Measurements from ENCODE around the gene FNDC3B. TPM values are rescaled to one million over a fixed set of nuclear protein-coding genes. Genes with fewer than 3 reads are reported as not detected.

The FNDC3B gene
- total RNA-seq, 4 donors from 2014 or later = 131 to 179 (median 170) TPM

DNA sequence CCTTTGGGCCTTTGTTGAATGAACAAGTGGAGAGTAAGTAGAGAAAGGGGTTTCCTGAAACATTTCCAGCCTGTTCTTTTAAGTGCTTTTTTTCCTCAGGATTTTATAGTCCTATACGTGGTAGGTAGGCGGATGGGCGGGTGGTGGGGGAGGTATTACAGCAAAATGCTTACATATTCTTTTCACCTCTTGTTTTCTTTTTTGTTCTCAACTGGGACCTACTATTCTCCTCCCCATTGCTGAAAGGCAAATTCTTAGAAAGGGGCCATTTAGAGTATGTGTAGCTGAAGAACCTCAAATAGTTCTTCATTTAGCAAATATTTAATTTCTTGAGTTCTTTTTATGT lies 135.8 kb downstream of the FNDC3B start:
- TF ChIP-seq CTCF (IDR thresholded peaks at IDR 0.05; ENCODE audit: low read depth) = no peak

- TF ChIP-seq CTCF (IDR thresholded peaks at IDR 0.05; ENCODE audit: low read depth) = no peak
Measured at GRCh38 chr3:172176061-172176770, 136.8 kb downstream of the FNDC3B start.

DNA sequence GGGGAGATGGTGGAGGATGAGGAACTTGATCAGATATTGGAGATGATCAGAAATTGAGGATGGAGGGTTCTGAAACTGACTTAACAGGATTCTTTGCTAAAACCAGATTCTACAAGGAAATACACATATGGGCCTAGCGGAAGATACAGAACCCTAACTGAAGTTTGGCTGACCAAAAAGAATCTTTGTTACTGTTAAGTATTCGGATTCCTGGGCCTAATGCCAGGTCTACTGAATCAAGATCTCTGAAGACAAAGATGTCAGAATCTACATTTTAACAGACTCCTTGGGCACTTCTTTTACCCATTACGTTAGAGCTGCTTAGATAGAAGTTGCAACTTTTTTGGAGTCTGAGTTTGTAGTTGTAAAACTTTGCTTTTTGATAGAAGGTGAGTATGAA lies 137.7 kb downstream of the FNDC3B start:
- TF ChIP-seq CTCF (IDR thresholded peaks at IDR 0.05; ENCODE audit: low read depth) = no peak

DNA sequence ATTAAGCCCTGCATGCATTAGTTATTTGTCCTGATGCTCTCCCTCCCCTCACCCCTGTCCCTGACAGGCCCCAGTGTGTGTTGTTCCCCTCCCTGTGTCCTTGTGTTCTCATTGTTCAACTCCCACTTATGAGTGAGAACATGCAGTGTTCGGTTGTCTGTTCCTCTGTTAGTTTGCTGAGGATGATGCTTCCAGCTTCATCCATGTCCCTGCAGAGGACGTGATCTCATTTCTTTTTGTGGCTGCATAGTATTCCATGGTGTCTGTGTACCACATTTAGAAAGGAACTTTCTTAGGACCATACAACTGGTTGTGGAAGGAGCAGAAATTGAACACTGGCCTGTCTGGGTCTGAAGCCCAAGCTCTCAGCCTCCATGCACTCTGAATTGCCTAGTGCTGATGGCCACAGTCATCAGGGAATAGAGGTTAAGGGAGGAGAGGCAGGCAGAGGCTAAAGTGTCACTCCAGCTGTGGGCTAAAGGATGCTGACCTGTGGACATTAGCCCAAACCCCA lies 138.5 kb downstream of the FNDC3B start:
- no peak for TF ChIP-seq CTCF (IDR thresholded peaks at IDR 0.05; ENCODE audit: low read depth)

DNA sequence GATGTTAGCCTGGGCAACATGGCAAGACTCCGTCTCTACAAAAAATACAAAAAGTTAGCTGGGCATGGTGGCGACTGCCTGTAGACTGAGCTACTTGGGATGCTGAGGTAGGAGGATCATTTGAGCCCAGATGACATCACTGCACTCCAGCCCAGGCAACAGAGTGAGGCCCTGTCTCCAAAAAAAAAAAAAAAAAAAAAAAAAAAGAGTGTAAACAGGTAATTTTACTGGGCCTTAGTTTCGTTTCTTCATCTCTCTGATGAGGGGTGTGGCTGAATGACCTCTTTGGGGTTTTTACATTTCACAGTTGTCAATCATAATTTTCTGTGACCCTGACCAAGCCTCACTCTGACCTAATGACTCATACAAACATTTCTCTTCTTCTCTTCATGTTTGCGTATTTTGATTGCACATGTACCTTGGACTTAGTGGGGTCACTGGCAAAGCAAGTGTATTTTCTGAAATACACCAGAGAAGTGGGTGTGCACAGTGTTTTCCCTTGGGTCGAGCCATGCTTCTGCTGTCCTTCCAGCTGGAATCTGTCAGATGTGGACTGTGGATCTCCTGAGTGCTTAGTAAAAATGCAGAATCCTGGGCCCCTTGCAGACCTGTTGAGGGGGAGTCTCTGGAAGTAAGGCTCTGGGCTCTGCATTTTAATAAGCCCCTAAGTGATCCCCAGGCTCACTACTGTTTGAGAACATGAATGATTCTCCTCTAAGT lies 140.5 kb downstream of the FNDC3B start:
- no peak for TF ChIP-seq CTCF (IDR thresholded peaks at IDR 0.05; ENCODE audit: low read depth)

DNA sequence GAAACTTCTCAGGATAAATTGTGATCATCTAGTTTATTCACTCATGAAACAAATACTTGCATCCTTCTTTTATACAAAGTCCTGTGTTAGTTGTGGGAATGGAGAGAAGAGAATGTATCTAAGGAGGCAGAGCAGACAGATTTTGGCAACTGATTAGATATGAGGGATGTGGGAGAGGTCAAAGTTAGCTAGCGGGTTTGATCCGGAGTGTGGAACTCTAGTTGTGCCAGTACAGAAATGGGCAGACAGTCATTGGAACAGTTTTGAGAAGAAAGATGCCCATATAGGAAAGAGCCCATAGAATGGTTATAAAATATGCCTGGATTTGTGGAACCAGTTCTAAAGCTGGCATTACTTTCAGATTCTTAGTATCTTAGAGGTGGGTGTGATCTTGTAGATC lies 141.1 kb downstream of the FNDC3B start:
- TF ChIP-seq CTCF (IDR thresholded peaks at IDR 0.05; ENCODE audit: low read depth) = no peak

GRCh38 chr3:172181932-172182586 lies 142.7 kb downstream of the FNDC3B start:
- TF ChIP-seq CTCF (IDR thresholded peaks at IDR 0.05; ENCODE audit: low read depth) = no peak
